Activated T-cell treated with anti-CD3 and anti-CD28 coated beads, Interleukin-2, amount 50 U/mL, for 4 hours (primary cell): ENCODE measurements around the gene DIABLO. TPM values are rescaled to one million over a fixed set of nuclear protein-coding genes. Genes with fewer than 3 reads are reported as not detected.
"Not testable (repeated sequence)": the region's sequence is repeated elsewhere in the genome, so short reads cannot be mapped to it uniquely, and the experiment has no call there.

Experiments used
- ATAC-seq, 2 donors: fragments of 200-7000 bp; cut with Tn5 transposase; one replicate each; pipeline ENCODE4 v1.10.0; 2021
- DNase-seq: peaks from one replicate; pipeline ENCODE4 v3.0.0-alpha.2; 2020
- H3K27me3 Mint-ChIP-seq: one replicate; pipeline ENCODE4 v1.8.0; 2021; ENCODE audit warnings: low read depth, mixed read lengths
- H3K36me3 Mint-ChIP-seq: one replicate; pipeline ENCODE4 v1.8.0; 2022; ENCODE audit warnings: mixed read lengths; ENCODE audit not compliant: insufficient read depth
- H3K4me1 Mint-ChIP-seq: one replicate; pipeline ENCODE4 v1.8.0; 2021; ENCODE audit warnings: low read depth, mixed read lengths
- H3K4me3 Mint-ChIP-seq: one replicate; pipeline ENCODE4 v1.8.0; 2021; ENCODE audit warnings: mild to moderate bottlenecking, moderate library complexity, mixed read lengths
- H3K9me3 Mint-ChIP-seq: one replicate; pipeline ENCODE4 v1.8.0; 2021; ENCODE audit warnings: mixed read lengths
- total RNA-seq, 3 donors: library from RNA; stranded (reverse); gene quantifications; one replicate each; pipeline ENCODE4 v1.2.1, GENCODE V29; 2021

Gene DIABLO
- 10 to 100 TPM; 66.4 to 75.3 (median 72.5) TPM for total RNA-seq

- H3K36me3 Mint-ChIP-seq, result peaks cover 29% of the 10 kb centered on the region
Observed at GRCh38 chr12:122225683-122226365, at the start of gene DIABLO. Gene DIABLO (minus strand): TSS chr12:122226052. CDS start chr12:122226014, 38 bp downstream.

GRCh38 chr12:122275459-122275858 is 49.6 kb upstream of the DIABLO start:
- no peaks in the 10 kb centered on the region for H3K4me1 Mint-ChIP-seq
- no peak for ATAC-seq
- no peak for DNase-seq
- no peak overlapping the region for H3K4me3 Mint-ChIP-seq
- no peaks in the 10 kb centered on the region for H3K27me3 Mint-ChIP-seq
- no peaks in the 10 kb centered on the region for H3K9me3 Mint-ChIP-seq
- peaks cover 27% of the 10 kb centered on the region for H3K36me3 Mint-ChIP-seq

More at GRCh38 chr12:122225683-122226365, at the start of gene DIABLO:
- ATAC-seq (peak; percentile 94), DNase-seq (peak; percentile 100)
- peak within 1 kb of the TSS; percentile 92 for H3K4me3 Mint-ChIP-seq
- H3K4me1 Mint-ChIP-seq, result peaks cover 41% of the 10 kb centered on the region
- no peaks in the 10 kb centered on the region for H3K27me3 Mint-ChIP-seq
- no peaks in the 10 kb centered on the region for H3K9me3 Mint-ChIP-seq

GRCh38 chr12:122266230-122266901 is 40.5 kb upstream of the DIABLO start, which contains the start of gene VPS33A:
Gene VPS33A (minus strand): TSS chr12:122266494. CDS start chr12:122266408, 86 bp downstream.
- H3K27me3 Mint-ChIP-seq, result peaks cover 2% of the 10 kb centered on the region

GRCh38 chr12:122265886-122266229 is 40.0 kb upstream of the DIABLO start:
- peaks cover 7% of the 10 kb centered on the region for H3K36me3 Mint-ChIP-seq
- peaks cover 2% of the 10 kb centered on the region for H3K27me3 Mint-ChIP-seq
- H3K9me3 Mint-ChIP-seq, result no peaks in the 10 kb centered on the region
- DNase-seq (peak; percentile 30), ATAC-seq (peak; percentile 49 to 57)
- peak overlapping the region; percentile 96 for H3K4me3 Mint-ChIP-seq
- peaks cover 19% of the 10 kb centered on the region for H3K4me1 Mint-ChIP-seq

More at GRCh38 chr12:122266230-122266901, 40.5 kb upstream of the DIABLO start, which contains the start of gene VPS33A:
- ATAC-seq, result peak; percentile 92 to 93
- Mint-ChIP-seq H3K9me3 (no peaks in the 10 kb centered on the region), H3K36me3 (peaks cover 3% of the 10 kb centered on the region), H3K4me3 (peak within 1 kb of the TSS; percentile 96), H3K4me1 (peaks cover 19% of the 10 kb centered on the region)
- DNase-seq, result peak; percentile 89

- DNase-seq (no peak), ATAC-seq (peak in 1 of 2 donors; percentile 6)
- H3K36me3 Mint-ChIP-seq, result peaks cover 8% of the 10 kb centered on the region
- H3K27me3 Mint-ChIP-seq, result peaks cover 2% of the 10 kb centered on the region
- H3K4me1 Mint-ChIP-seq, result peaks cover 19% of the 10 kb centered on the region
- H3K9me3 Mint-ChIP-seq, result no peaks in the 10 kb centered on the region
- peak overlapping the region; percentile 96 for H3K4me3 Mint-ChIP-seq
Observed at GRCh38 chr12:122265476-122265875, 39.6 kb upstream of the DIABLO start.

GRCh38 chr12:122260735-122261134 is 34.9 kb upstream of the DIABLO start:
- DNase-seq, H3K27me3 Mint-ChIP-seq, H3K4me3 Mint-ChIP-seq, ATAC-seq, H3K9me3 Mint-ChIP-seq: not testable (repeated sequence)
- Mint-ChIP-seq H3K36me3 (peaks cover 26% of the 10 kb centered on the region), H3K4me1 (peaks cover 20% of the 10 kb centered on the region)

- H3K4me3 Mint-ChIP-seq, ATAC-seq: not testable (repeated sequence)
Observed at GRCh38 chr12:122258939-122259338, 33.1 kb upstream of the DIABLO start.

GRCh38 chr12:122258462-122258861 is 32.6 kb upstream of the DIABLO start:
- H3K4me3 Mint-ChIP-seq, H3K4me1 Mint-ChIP-seq, H3K27me3 Mint-ChIP-seq, H3K9me3 Mint-ChIP-seq, ATAC-seq, DNase-seq: not testable (repeated sequence)
- peaks cover 28% of the 10 kb centered on the region for H3K36me3 Mint-ChIP-seq

More at GRCh38 chr12:122258939-122259338, 33.1 kb upstream of the DIABLO start:
- DNase-seq, H3K27me3 Mint-ChIP-seq, H3K9me3 Mint-ChIP-seq, H3K4me1 Mint-ChIP-seq: not testable (repeated sequence)
- H3K36me3 Mint-ChIP-seq, result peaks cover 28% of the 10 kb centered on the region

- H3K4me3 Mint-ChIP-seq, result no peak overlapping the region
- no peak for ATAC-seq
- H3K4me1 Mint-ChIP-seq, result peaks cover 6% of the 10 kb centered on the region
- H3K36me3 Mint-ChIP-seq, result peaks cover 24% of the 10 kb centered on the region
- H3K9me3 Mint-ChIP-seq, result no peaks in the 10 kb centered on the region
- H3K27me3 Mint-ChIP-seq, result no peaks in the 10 kb centered on the region
- DNase-seq, result no peak
Observed at GRCh38 chr12:122250536-122250935, 24.7 kb upstream of the DIABLO start.

GRCh38 chr12:122250047-122250446 is 24.2 kb upstream of the DIABLO start:
- Mint-ChIP-seq H3K27me3 (no peaks in the 10 kb centered on the region), H3K36me3 (peaks cover 24% of the 10 kb centered on the region), H3K4me3 (no peak overlapping the region), H3K4me1 (peaks cover 6% of the 10 kb centered on the region), H3K9me3 (no peaks in the 10 kb centered on the region)
- no peak for ATAC-seq
- no peak for DNase-seq

- H3K9me3 Mint-ChIP-seq, result no peaks in the 10 kb centered on the region
- H3K4me3 Mint-ChIP-seq, result peak overlapping the region; percentile 71
- H3K4me1 Mint-ChIP-seq, result peaks cover 28% of the 10 kb centered on the region
- H3K27me3 Mint-ChIP-seq, result no peaks in the 10 kb centered on the region
- peaks cover 23% of the 10 kb centered on the region for H3K36me3 Mint-ChIP-seq
- DNase-seq (no peak), ATAC-seq (no peak)
Observed at GRCh38 chr12:122245553-122245952, 19.7 kb upstream of the DIABLO start.

GRCh38 chr12:122244565-122245371 is 18.9 kb upstream of the DIABLO start:
- Mint-ChIP-seq H3K27me3 (no peaks in the 10 kb centered on the region), H3K4me3 (peak overlapping the region; percentile 71), H3K4me1 (peaks cover 33% of the 10 kb centered on the region), H3K36me3 (peaks cover 23% of the 10 kb centered on the region), H3K9me3 (no peaks in the 10 kb centered on the region)
- ATAC-seq (peak; percentile 76 to 86), DNase-seq (no peak)

- H3K4me3 Mint-ChIP-seq, result peak overlapping the region; percentile 71
- no peaks in the 10 kb centered on the region for H3K9me3 Mint-ChIP-seq
- DNase-seq, result no peak
- H3K4me1 Mint-ChIP-seq, result peaks cover 33% of the 10 kb centered on the region
- ATAC-seq, result no peak
- H3K27me3 Mint-ChIP-seq, result no peaks in the 10 kb centered on the region
- peaks cover 20% of the 10 kb centered on the region for H3K36me3 Mint-ChIP-seq
Observed at GRCh38 chr12:122243965-122244364, 18.1 kb upstream of the DIABLO start.

GRCh38 chr12:122238861-122239260 is 13.0 kb upstream of the DIABLO start:
- Mint-ChIP-seq H3K9me3 (no peaks in the 10 kb centered on the region), H3K27me3 (no peaks in the 10 kb centered on the region), H3K4me1 (peaks cover 16% of the 10 kb centered on the region), H3K4me3 (no peak overlapping the region), H3K36me3 (peaks cover 23% of the 10 kb centered on the region)
- no peak for DNase-seq
- ATAC-seq, result no peak
